Measurements from ENCODE around the gene LILRA5. TPM values are rescaled to one million over a fixed set of nuclear protein-coding genes. Genes with fewer than 3 reads are reported as not detected.

The LILRA5 gene
- total and polyA plus RNA-seq, 2 of the 8 experiments (the other 6 are each of a cell fraction or from before 2014, with no cell fraction given) = not detected

- TF ChIP-seq CHD7 (IDR thresholded peaks at IDR 0.05; ENCODE audit: insufficient replicate concordance, low read length) (no peak), TEAD4 (IDR thresholded peaks at IDR 0.05; ENCODE audit: low read depth, low read length) (no peak), TAF1 (IDR thresholded peaks at IDR 0.05; ENCODE audit: low read depth, low read length) (no peak), SIRT6 (IDR thresholded peaks at IDR 0.05; ENCODE audit: low read length) (no peak), JUND (IDR thresholded peaks at IDR 0.05; ENCODE audit: low read length) (no peak), SP2 (IDR thresholded peaks at IDR 0.05; ENCODE audit: low read length) (no peak), KDM4A (IDR thresholded peaks at IDR 0.05; ENCODE audit: low read depth, low read length, severe bottlenecking) (no peak), SP1 (IDR thresholded peaks at IDR 0.05; ENCODE audit: low read depth, low read length) (no peak), BCL11A (IDR thresholded peaks at IDR 0.05; ENCODE audit: low read depth in 2 of 2, low read length in 2 of 2) (no peak), MAFK (IDR thresholded peaks at IDR 0.05; ENCODE audit: low read depth, low read length) (no peak), FOSL1 (IDR thresholded peaks at IDR 0.05; ENCODE audit: insufficient read depth, low read depth, low read length) (no peak)
These were observed 16.7 kb upstream of the LILRA5 start (continued) for GRCh38 chr19:54329476-54330165.

All from H1 (cell line).